GM12878 (cell line): ENCODE data around the gene DNAJC5. TPM values are rescaled to one million over a fixed set of nuclear protein-coding genes. Genes with fewer than 3 reads are reported as not detected.

ENCODE experiments used
- ATAC-seq: fragments of 200-7000 bp; cut with Tn5 transposase; 3 replicates; pipeline ENCODE4 v1.9.1; 2020; ENCODE audit warnings: mild to moderate bottlenecking, moderate library complexity
- BruUV-seq: library from RNA; stranded (reverse); fragments of 400-500 nt; replicated peaks from 2 replicates; lab custom pipeline; 2021; lab: Mats Ljungman, UMichigan
- CTCF ChIA-PET: fragments of 300-600 bp; sonication (Branson Sonifier 250); formaldehyde crosslinking; extraction: SDS; loops from one replicate; lab custom pipeline; 2021; ENCODE audit warnings: inconsistent platforms; lab: Yijun Ruan, JAX
- POLR2A ChIA-PET: fragments of 350-600 bp; formaldehyde crosslinking; extraction: SDS; loops from one replicate; lab custom pipeline; 2021; ENCODE audit warnings: inconsistent platforms; lab: Charles Lee
- RAD21 ChIA-PET: fragments of 300-600 bp; sonication (Branson Sonifier 250); formaldehyde crosslinking; loops from one replicate; lab custom pipeline; 2023; ENCODE audit warnings: antibody characterized with exemption; ENCODE audit not compliant: unreplicated experiment; lab: Charles Lee
- SMC1A ChIA-PET: fragments of 300-600 bp; sonication (Branson Sonifier 250); formaldehyde crosslinking; loops from one replicate; lab custom pipeline; 2023; ENCODE audit not compliant: unreplicated experiment, uncharacterized antibody; lab: Charles Lee
- DNase-seq: peaks from one replicate; pipeline ENCODE4 v3.0.0-alpha.2; 2011; ENCODE audit warnings: low read depth, low spot score
- FAIRE-seq: peaks from 3 replicates; lab custom pipeline; 2011; peaks lifted over from hg19 to GRCh38; lab: Jason Lieb, UNC
- H2AFZ ChIP-seq: 2 replicates; pipeline ENCODE4 v1.6.0; 2011; ENCODE audit warnings: low read depth, low read length, control low read depth; ENCODE audit not compliant: control insufficient read depth
- H3K27ac ChIP-seq: 2 replicates; pipeline ENCODE4 v1.5.1; 2011; ENCODE audit warnings: control low read depth; ENCODE audit not compliant: control insufficient read depth, insufficient read depth
- H3K27me3 ChIP-seq, 2 experiments: replicated peaks in 1 of 2; 2 replicates each; pipeline versions ENCODE4 v1.6.0 to v1.6.1; 2011; ENCODE audit warnings: low read length in 1 of 2; ENCODE audit not compliant: control insufficient read depth in 2 of 2, insufficient read depth in 2 of 2
- H3K36me3 ChIP-seq, 2 experiments: 2 replicates each; pipeline ENCODE4 v1.5.1; 2011; ENCODE audit warnings: low read length in 1 of 2; ENCODE audit not compliant: control insufficient read depth in 2 of 2, insufficient read depth in 2 of 2
- H3K4me1 ChIP-seq: 2 replicates; pipeline ENCODE4 v1.6.1; 2011; ENCODE audit warnings: mild to moderate bottlenecking, low read length, moderate library complexity, mixed read lengths; ENCODE audit not compliant: control insufficient read depth, insufficient read depth
- H3K4me2 ChIP-seq: 2 replicates; pipeline ENCODE4 v1.6.0; 2011; ENCODE audit warnings: control low read depth; ENCODE audit not compliant: control insufficient read depth, insufficient read depth
- H3K4me3 ChIP-seq: fragments of 200-600 bp; sonication (generic); 2 replicates; pipeline ENCODE4 v1.5.1; 2016
- H3K79me2 ChIP-seq: 2 replicates; pipeline ENCODE4 v1.6.0; 2011; ENCODE audit warnings: low read length; ENCODE audit not compliant: control insufficient read depth, insufficient read depth
- H3K9ac ChIP-seq: 2 replicates; pipeline ENCODE4 v1.8.0; 2011; ENCODE audit warnings: low read length, control low read depth, mixed read lengths; ENCODE audit not compliant: control insufficient read depth, insufficient read depth
- H3K9me3 ChIP-seq: replicated peaks from 3 replicates; pipeline ENCODE4 v1.5.1; 2011; ENCODE audit warnings: mild to moderate bottlenecking, low read length; ENCODE audit not compliant: control insufficient read depth, insufficient read depth
- H4K20me1 ChIP-seq: 2 replicates; pipeline ENCODE4 v1.6.0; 2011; ENCODE audit not compliant: control insufficient read depth, insufficient read depth
- BCL3 ChIP-seq: IDR thresholded peaks from 2 replicates; pipeline ENCODE4 v1.6.1; 2011; ENCODE audit warnings: borderline replicate concordance, low read depth, mild to moderate bottlenecking, moderate library complexity, low read length; ENCODE audit not compliant: insufficient read depth, poor library complexity, severe bottlenecking
- EGR1 ChIP-seq, 2 experiments: IDR thresholded peaks; 1 replicate in 1 of 2; 2 replicates in 1 of 2; pipeline ENCODE4 v1.6.1; 2011 to 2012; ENCODE audit warnings: low read depth in 2 of 2, low read length in 2 of 2, borderline replicate concordance in 1 of 2, mild to moderate bottlenecking in 1 of 2, moderate library complexity in 1 of 2
- HDAC6 ChIP-seq: fragments of 200-600 bp; sonication (generic); IDR thresholded peaks from one replicate; pipeline ENCODE4 v1.8.0; 2017; ENCODE audit warnings: antibody characterized with exemption; ENCODE audit not compliant: unreplicated experiment
- MEF2B ChIP-seq: fragments of 450-650 bp; IDR thresholded peaks from 2 replicates; pipeline ENCODE4 v1.6.1; 2018; ENCODE audit warnings: mild to moderate bottlenecking, moderate library complexity; ENCODE audit not compliant: partially characterized antibody, poor library complexity, severe bottlenecking
- MLLT1 ChIP-seq: fragments of 450-650 bp; IDR thresholded peaks from 2 replicates; pipeline ENCODE4 v1.6.1; 2016; ENCODE audit warnings: mild to moderate bottlenecking
- POLR2AphosphoS2 ChIP-seq: IDR thresholded peaks from 2 replicates; pipeline ENCODE4 v1.6.1; 2011; ENCODE audit warnings: low read depth, mild to moderate bottlenecking, low read length, improper control_type of control experiment, moderate library complexity
- RELA ChIP-seq: fragments of 450-650 bp; IDR thresholded peaks from 2 replicates; pipeline ENCODE4 v1.8.0; 2014; ENCODE audit warnings: borderline replicate concordance; ENCODE audit not compliant: partially characterized antibody
- STAT3 ChIP-seq: IDR thresholded peaks from 2 replicates; pipeline ENCODE4 v1.6.1; 2011; ENCODE audit warnings: low read depth, low read length, improper control_type of control experiment
- WGBS: methylation state at CpG from one replicate; pipeline ENCODE4 v1.1.6; 2016; ENCODE audit warnings: low lambda C conversion rate; ENCODE audit not compliant: insufficient replicate concordance, insufficient coverage; ENCODE audit errors: missing lambda C conversion rate; 5-methylcytosine and 5-hydroxymethylcytosine counted together
- in situ Hi-C: fragments of 300-500 bp; cut with MboI; formaldehyde crosslinking; loops from 9 replicates; pipeline ENCODE4 v1.14.3; 2018; ENCODE audit warnings: mixed read lengths
- intact Hi-C: fragments of 100-400 bp; cut with micrococcal nuclease; formaldehyde crosslinking; loops from one replicate; pipeline ENCODE4 v1.14.2; 2022; ENCODE audit not compliant: unreplicated experiment
- polyA plus RNA-seq, 11 experiments: library from polyadenylated mRNA; depleted of rRNA in 4 of 11; unstranded in 6 of 11; stranded (reverse) in 5 of 11; fragments of >200 nt; fragmentation: Nextera tagmentation in 4 of 11; fragmentation: Illumina TruSeq in 1 of 11; extraction: Ambion mirVana in 4 of 11; extraction: Trizol in 1 of 11; gene quantifications; 1 replicate in 1 of 11; 2 replicates in 10 of 11; pipeline versions ENCODE4 v1.2.1 to v1.2.3, GENCODE V29; 2011 to 2016; ENCODE audit warnings: inconsistent platforms in 2 of 11, missing spikeins in 2 of 11, low read depth in 1 of 11
- total RNA-seq, 4 experiments: library from RNA; depleted of rRNA in 3 of 4; stranded (reverse); fragments of >200 nt in 3 of 4; fragmentation: Illumina TruSeq in 1 of 4; extraction: Trizol in 1 of 4; gene quantifications; 2 replicates each; pipeline versions ENCODE4 v1.2.1 to v1.2.3, GENCODE V29; 2013 to 2021

The DNAJC5 gene
- total and polyA plus RNA-seq, 10 of the 15 experiments (the other 5 are each of a cell fraction or from before 2014, with no cell fraction given) = 0.69 to 36.8 (median 17.0) TPM

GRCh38 chr20:63957690-63958441 lies 62.9 kb downstream of the DNAJC5 start:
- POLR2A ChIA-PET = interaction anchor here (1.7 to 2.4 kb wide), 2 partner anchors 11 to 23 kb away, joined by 5 to 11 read pairs; partner anchors contain the start of gene PRPF6

More at GRCh38 chr20:63957690-63958441, 62.9 kb downstream of the DNAJC5 start:
- FAIRE-seq = no peak
- Histone ChIP-seq H3K9ac (no peak overlapping the region), H3K4me2 (peak overlapping the region; percentile 86), H3K27me3 (no peaks in the 10 kb centered on the region), H2AFZ (peak overlapping the region; percentile 58), H3K4me3 (no peak overlapping the region; the same call in 1 of the 2 replicates), H3K9me3 (no peaks in the 10 kb centered on the region), H3K36me3 (peaks cover 0 to 4% of the 10 kb centered on the region in 2 experiments; a peak in 2 of 4 replicates), H3K79me2 (peaks cover 24% of the 10 kb centered on the region), H4K20me1 (no peaks in the 10 kb centered on the region), H3K4me1 (peaks cover 7% of the 10 kb centered on the region), H3K27ac (peak overlapping the region; percentile 72)
- ChIA-PET SMC1A (no interaction called here), CTCF (interaction anchor here (0.7 to 1.8 kb wide), 3 partner anchors 15 to 99 kb away, joined by 3 to 12 read pairs (median 4); no protein-coding TSS in a partner anchor), RAD21 (interaction anchor here (0.6 to 2.2 kb wide), 6 partner anchors 16 to 105 kb away, joined by 3 to 10 read pairs (median 6); partner anchors contain the start of genes PRPF6 and TCEA2)
- BruUV-seq = no TSS peak
- ATAC-seq = no peak
- in situ Hi-C loops = no loop called here
- WGBS = 22% methylated on average over 12 of the region's 13 CpGs
- DNase-seq = no peak
- intact Hi-C loops = loop anchor here (2.0 to 5.0 kb wide), 3 partner anchors 15 to 251 kb away; partner anchors contain the start of gene ARFRP1
- no peak for TF ChIP-seq MLLT1
- peak; percentile 32 for TF ChIP-seq MEF2B
- TF ChIP-seq HDAC6 = no peak
- TF ChIP-seq RELA = peak; percentile 38
- 0 out of 2 replicates have a peak, but pooled peaks have one; percentile 4 for TF ChIP-seq POLR2AphosphoS2
- peak; percentile 63 to 91 for TF ChIP-seq EGR1 (IDR thresholded peaks at IDR 0.05; ENCODE audit: borderline replicate concordance in 1 of 2, low read depth in 2 of 2, low read length in 2 of 2)
- TF ChIP-seq STAT3 = no peak
- TF ChIP-seq BCL3 = no peak
